ENCODE measurements around the gene LRRC4C.

LRRC4C gene

DNA sequence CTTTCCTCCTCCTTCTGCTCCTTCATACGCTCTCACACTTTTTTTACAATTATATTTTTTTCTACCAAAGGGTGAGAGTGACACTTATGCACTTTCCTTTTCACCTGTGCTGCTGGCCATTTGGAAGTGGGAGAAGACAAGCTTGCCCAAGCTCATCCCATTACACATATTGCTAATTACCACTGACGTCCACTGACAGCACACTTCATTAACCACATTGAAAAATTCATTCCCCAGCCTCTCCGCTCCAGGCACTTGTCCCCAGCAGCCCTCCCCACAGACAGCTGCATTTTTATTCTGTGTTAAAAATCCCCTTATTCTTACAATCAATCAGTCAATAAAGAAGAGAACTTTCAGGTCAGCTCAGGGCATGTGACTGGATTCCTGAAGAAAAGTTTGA is 175.1 kb downstream of the LRRC4C start:
- DNase-seq = no peak
- TF ChIP-seq GATA1 (IDR thresholded peaks at IDR 0.05; ENCODE audit: low read depth, low read length) = no peak
- no peak for TF ChIP-seq POLR2A (IDR thresholded peaks at IDR 0.05; ENCODE audit: low read length)

DNA sequence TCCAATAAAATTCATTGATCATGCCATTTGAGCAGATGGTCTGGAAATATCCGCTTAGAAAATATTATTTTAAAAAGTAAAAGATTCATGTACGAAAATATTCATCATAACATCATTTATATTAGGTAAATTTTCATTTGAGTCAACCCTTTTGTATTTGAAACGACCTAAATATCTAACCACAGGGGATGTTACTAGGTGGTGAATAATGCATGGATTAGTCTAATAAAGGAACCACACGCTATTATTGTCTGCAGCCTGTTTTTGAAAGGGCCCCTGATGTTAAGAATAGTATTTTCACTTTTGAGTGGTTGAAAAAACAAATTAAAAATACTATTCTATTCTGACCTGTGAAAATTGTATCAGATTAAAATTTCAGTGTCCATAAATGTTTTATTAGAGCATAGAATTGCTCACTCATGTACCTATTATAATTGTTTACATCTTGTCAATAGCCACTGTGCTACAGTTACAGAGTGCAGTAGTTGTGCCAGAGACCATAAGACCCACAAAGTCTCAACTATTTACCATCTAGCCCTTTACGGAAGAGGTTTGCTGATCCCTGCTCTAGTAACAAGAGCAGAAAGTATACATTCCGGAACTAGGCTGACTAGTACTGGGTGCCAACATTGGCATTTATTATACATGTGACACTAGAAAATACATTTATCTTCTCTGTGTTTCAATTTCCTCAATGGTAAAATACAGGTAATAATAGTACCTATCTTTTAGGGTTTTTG is 176.1 kb downstream of the LRRC4C start:
- DNase-seq = no peak
- no peak for TF ChIP-seq POLR2A (IDR thresholded peaks at IDR 0.05; ENCODE audit: low read length)

DNA sequence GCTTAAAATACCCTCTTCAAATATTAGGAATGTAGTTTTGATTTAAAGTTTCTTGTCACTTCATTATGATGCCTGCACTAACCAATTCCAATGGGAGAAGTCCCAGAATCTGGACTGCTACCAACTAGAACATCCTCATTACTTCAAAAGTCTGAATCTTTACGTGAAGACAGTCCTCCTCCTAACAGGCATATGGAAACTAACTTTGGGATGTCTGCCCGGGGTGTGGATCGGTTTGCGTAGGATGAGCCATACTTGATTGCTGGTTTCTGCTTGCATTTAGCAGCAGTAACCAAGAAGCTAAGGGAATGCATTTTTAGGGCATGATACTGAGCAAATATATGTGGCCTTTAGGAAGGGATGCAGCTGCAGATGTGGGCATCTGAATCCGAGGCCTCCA is 177.1 kb downstream of the LRRC4C start:
- TF ChIP-seq POLR2A (IDR thresholded peaks at IDR 0.05; ENCODE audit: low read length) = no peak
- TF ChIP-seq GATA1 (IDR thresholded peaks at IDR 0.05; ENCODE audit: low read depth, low read length) = no peak
- DNase-seq = no peak

DNA sequence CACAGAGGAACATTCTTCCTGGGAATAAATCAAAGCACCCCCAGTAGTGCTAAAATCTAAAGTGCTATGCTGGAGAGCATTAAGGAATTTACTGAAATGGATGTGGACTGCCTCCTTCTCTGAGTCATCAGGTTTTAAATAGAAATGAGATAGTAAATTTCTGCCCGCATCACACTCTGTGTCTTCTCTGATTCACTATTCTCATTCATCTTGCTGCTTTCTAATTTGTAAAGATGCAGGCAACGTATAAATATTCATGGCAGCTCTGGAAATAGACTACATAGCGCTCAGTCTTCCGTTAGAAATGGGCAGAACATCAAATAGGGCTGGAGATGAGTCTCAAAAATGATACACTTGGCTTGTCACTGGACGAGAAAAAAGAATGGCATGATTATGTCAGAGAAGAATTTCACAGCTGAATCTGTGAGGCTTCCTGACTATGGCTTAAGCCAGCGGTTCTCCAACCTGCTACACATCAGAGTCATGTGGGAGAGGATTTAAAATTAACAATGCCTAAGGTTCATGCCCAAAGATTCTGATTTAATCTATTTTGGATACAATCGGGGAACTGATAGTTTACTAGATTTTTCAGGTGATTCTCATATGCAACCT is 178.2 kb downstream of the LRRC4C start:
- TF ChIP-seq GATA1 (IDR thresholded peaks at IDR 0.05; ENCODE audit: low read depth, low read length) = no peak
- no peak for TF ChIP-seq POLR2A (IDR thresholded peaks at IDR 0.05; ENCODE audit: low read length)
- no peak for DNase-seq

DNA sequence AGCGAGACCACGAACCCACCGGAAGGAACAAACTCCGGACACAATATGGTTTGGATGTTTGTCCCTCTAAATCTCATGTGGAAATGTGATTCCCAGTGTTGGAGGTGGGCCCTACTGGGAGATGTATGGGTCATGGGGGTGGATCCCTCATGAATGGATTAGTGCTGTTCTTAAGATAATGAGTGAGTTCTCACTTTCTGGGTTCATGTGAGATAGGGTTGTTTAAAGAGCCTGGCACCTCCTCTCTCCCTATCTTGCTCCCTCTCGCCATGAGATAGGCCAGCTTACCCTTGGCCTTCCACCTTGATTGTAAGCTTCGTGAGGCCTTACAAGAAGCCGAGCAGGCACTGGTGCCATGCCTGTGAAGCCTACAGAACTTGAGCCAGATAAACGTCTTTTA is 184.6 kb downstream of the LRRC4C start:
- no peak for DNase-seq
- TF ChIP-seq GATA1 (IDR thresholded peaks at IDR 0.05; ENCODE audit: low read depth, low read length) (no peak), POLR2A (IDR thresholded peaks at IDR 0.05; ENCODE audit: low read length) (no peak)

DNA sequence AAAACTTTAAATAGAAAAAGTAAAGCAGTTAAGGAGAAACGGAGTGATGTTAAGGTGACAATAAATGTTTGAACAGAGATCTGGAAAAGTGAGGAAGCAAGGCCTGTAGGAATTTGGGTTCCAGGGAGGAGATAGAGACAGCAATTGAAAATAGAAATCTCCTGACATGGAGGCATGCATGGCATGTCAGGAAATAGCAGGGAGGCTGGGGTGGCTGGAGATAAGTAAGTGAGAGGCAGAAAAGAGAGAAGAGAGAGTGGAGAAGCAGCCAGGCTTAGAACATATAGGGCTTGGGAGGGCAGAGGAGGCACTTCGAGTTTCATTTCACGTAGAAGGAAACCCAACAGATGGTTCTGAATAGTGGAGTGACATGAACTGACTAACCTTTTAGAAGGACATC is 185.5 kb downstream of the LRRC4C start:
- DNase-seq = no peak
- TF ChIP-seq GATA1 (IDR thresholded peaks at IDR 0.05; ENCODE audit: low read depth, low read length) (no peak), POLR2A (IDR thresholded peaks at IDR 0.05; ENCODE audit: low read length) (no peak)

DNA sequence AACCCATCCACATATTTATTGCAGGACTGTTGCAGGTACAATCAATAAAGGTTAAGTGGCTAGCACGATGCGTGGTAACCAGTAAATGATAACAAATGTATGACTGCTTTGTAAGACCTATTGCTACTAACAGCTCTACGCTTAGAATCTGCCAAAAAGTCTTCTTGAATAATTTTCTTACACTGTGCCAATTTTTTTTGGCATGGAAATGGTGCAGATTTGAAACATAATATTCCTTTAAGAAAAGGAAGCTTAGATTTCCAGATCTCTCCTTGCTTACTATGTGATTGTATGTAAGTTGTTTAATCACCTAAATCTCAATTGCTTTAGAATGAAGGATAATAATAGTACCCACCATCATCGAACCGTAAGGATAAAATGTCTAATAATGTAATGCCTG is 192.0 kb downstream of the LRRC4C start:
- TF ChIP-seq POLR2A (IDR thresholded peaks at IDR 0.05; ENCODE audit: low read length) (no peak), GATA1 (IDR thresholded peaks at IDR 0.05; ENCODE audit: low read depth, low read length) (no peak)
- no peak for DNase-seq

DNA sequence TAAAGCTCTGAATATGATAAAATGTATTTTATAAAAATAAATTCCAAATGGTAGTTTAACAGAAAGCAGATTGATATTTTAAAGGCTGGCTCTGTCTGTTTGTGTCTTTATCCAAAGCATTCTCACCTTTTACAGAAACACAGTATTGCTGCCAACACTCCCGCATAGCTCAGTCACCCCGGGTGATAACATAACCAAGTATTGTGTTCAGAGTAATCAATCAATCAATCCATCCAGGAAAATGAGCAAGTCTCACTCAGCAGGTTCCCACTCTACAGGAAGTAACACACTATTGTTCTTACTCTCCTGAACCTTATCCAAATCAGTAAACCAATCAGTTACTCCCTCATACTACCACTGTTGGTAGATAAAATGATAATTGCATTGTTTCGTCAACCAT is 203.4 kb downstream of the LRRC4C start:
- TF ChIP-seq GATA1 (IDR thresholded peaks at IDR 0.05; ENCODE audit: low read depth, low read length) (no peak), POLR2A (IDR thresholded peaks at IDR 0.05; ENCODE audit: low read length) (no peak)
- no peak for DNase-seq

DNA sequence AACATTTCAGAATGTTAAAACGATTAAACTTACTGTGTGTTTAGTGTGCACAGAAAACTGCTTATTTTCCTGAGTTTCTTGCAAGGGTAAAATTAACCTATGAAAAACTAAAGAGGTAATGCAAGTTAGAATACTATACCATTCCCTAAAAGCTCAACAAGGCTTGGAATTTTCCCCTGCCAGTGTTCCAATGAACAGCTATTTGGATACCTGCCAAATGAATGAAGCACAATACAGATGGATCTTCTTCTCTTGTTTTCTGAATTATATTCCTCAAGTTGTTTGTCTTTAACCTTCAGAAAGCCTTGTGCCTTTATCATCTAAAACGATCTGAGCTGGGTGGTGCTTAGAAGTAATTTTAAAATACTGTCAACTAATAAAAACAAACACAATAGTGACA is 204.5 kb downstream of the LRRC4C start:
- DNase-seq = no peak
- TF ChIP-seq GATA1 (IDR thresholded peaks at IDR 0.05; ENCODE audit: low read depth, low read length) = no peak
- no peak for TF ChIP-seq POLR2A (IDR thresholded peaks at IDR 0.05; ENCODE audit: low read length)

DNA sequence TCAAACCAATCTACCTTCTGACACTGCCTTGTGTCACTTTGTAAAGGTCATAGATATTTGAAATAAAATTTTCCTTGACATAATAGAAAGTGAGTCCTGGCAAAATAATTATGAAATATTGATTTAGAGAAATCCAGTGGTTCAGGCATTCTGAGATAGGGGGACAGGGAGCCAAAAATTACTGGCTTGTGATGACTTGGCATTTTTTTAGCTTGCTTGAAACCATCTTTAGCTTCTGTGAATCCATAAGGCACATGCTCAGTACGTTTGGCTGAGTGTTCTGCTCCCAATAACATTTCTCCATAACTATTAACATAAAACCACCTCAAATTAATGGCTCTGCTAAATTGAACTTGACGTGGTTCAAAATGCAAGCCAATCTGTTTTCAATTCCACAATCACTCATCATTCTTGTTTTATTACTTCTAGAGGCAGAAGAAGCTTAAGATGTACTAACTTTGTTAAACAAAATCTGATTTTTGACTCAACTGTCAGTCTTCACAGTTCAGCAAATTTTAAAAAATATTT is 209.0 kb downstream of the LRRC4C start:
- DNase-seq = no peak
- no peak for TF ChIP-seq GATA1 (IDR thresholded peaks at IDR 0.05; ENCODE audit: low read depth, low read length)
- no peak for TF ChIP-seq POLR2A (IDR thresholded peaks at IDR 0.05; ENCODE audit: low read length)

DNA sequence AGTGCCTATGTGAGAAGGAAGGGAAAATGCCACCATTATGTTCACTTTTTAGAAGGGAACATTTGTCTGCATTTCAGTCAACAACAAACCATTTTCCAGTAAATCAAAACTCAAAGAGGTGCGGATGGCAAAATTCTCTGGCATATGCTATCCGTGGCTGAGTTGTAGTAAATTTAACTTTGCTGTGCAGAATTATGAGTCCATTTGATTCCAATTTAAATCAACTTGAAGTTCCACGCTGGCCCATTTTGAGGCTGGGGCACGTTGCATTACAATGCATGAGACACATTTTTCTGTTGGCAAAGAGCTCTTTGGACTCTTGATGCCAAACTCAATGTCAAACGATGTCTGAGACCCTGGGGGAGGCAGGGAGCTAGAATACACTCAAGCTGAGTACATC is 211.8 kb downstream of the LRRC4C start:
- TF ChIP-seq GATA1 (IDR thresholded peaks at IDR 0.05; ENCODE audit: low read depth, low read length) = no peak
- TF ChIP-seq POLR2A (IDR thresholded peaks at IDR 0.05; ENCODE audit: low read length) = no peak
- no peak for DNase-seq

DNA sequence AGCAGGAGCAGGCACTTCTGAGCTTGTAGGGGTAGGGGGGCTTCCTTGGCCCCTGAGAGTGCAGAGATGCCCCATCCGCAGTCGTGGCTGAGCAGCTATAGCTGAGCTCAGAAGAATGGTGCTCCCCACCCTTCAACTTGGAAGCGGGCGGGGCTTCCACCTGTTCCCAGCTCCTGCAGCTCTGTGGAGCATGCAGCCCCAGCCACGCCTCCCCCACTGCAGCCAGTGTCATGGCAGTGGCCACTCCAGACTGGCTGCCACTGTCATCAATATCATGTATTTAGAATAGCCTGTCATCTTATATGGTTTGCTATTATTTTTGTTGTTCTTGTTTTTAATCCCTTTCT is 213.1 kb downstream of the LRRC4C start:
- no peak for DNase-seq
- TF ChIP-seq POLR2A (IDR thresholded peaks at IDR 0.05; ENCODE audit: low read length) (no peak), GATA1 (IDR thresholded peaks at IDR 0.05; ENCODE audit: low read depth, low read length) (no peak)

DNA sequence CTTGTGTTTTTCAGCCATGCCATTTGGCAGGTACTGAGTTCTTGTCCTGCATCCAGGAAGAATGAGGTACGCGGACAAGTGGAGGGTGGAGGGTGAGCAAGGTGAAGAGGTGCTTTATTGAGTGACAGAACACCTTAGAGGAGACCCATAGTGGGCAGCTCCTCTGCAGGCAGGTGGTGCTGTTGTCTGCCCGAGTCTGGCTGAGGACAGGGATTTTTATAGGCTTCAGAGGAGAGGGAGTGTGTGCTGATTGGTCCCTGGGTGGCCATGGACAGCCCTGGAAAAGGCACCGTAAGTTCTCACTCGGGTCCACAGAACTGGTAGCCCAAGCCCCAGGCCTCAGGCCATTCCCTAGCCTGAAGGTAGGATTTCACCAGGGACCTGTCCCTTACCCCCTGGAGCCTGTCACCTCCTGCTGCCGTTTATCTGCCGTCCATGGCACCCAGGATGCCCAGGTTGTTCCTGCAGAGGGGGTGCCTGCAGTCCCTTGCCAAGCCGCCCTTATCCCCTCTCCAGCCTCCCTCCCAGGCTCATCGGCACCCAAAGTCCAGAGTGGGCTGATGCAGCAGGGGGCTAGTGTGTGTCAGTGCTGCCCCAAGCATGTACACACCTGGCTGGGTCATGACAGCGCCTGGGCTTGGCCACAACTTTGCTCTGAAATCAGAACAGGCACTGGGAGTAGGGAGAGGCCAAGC is 213.6 kb downstream of the LRRC4C start:
- no peak for TF ChIP-seq GATA1 (IDR thresholded peaks at IDR 0.05; ENCODE audit: low read depth, low read length)
- no peak for TF ChIP-seq POLR2A (IDR thresholded peaks at IDR 0.05; ENCODE audit: low read length)
- DNase-seq = no peak

DNA sequence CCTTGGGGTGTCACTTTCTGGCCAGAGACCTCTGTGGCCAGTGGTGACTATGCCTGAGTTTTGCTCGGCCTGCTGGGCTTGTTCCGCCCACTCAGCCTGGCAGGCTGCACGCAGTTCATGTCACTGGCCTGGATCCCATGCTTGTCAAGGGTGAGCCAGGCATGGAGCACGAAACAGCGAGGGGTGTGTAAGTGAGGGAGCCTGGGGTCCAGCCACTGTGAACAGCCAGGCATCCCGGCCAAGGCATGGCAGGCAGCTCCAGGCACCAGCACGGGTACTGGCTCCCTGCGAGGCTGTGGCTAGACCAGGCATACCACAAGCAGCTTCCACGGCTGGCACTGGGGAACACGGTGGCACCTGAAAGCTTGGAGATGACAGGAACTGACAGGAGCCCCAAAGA is 214.3 kb downstream of the LRRC4C start:
- no peak for TF ChIP-seq GATA1 (IDR thresholded peaks at IDR 0.05; ENCODE audit: low read depth, low read length)
- TF ChIP-seq POLR2A (IDR thresholded peaks at IDR 0.05; ENCODE audit: low read length) = no peak
- no peak for DNase-seq

DNA sequence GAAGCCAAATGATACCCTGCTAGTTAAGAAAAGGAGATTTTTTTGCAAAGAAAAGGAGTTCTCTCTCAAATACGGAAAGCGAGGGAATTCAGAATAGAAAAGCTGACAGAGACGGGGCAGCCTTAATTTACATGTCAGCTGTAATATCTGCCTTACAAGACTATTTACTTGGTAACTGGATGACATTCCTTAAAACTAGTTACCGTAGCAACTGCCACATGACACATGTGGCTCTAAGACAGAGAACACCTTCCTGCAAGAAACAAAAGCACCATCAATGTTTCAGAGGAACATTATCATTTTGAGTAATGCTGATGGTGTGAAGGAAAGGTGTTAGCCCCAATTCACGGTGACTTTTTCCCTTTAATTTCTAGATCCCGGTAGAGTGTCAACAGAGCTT is 222.1 kb downstream of the LRRC4C start:
- TF ChIP-seq GATA1 (IDR thresholded peaks at IDR 0.05; ENCODE audit: low read depth, low read length) (no peak), POLR2A (IDR thresholded peaks at IDR 0.05; ENCODE audit: low read length) (no peak)
- no peak for DNase-seq
